BJ (cell line): ENCODE data around the gene DQX1. TPM values are rescaled to one million over a fixed set of nuclear protein-coding genes. Genes with fewer than 3 reads are reported as not detected.
"Not testable (repeated sequence)": the region's sequence is repeated elsewhere in the genome, so short reads cannot be mapped to it uniquely, and the experiment has no call there.

Experiments used
- CTCF ChIA-PET: fragments of 350-600 bp; formaldehyde crosslinking; extraction: SDS; loops from one replicate; lab custom pipeline; 2021; ENCODE audit warnings: antibody characterized with exemption, inconsistent platforms; lab: Yijun Ruan, JAX
- POLR2A ChIA-PET: fragments of 300-600 bp; sonication (Branson Sonifier 250); formaldehyde crosslinking; extraction: SDS; loops from one replicate; lab custom pipeline; 2021; ENCODE audit warnings: antibody characterized with exemption; lab: Charles Lee
- DNase-seq: peaks from one replicate; pipeline ENCODE4 v3.0.0-alpha.2; 2011; ENCODE audit warnings: low read depth
- H3K27me3 ChIP-seq: 2 replicates; pipeline ENCODE4 v1.6.0; 2011; ENCODE audit warnings: low read length; ENCODE audit not compliant: control insufficient read depth, insufficient read depth
- H3K36me3 ChIP-seq: 2 replicates; pipeline ENCODE4 v1.5.1; 2011; ENCODE audit warnings: low read length; ENCODE audit not compliant: control insufficient read depth, insufficient read depth
- H3K4me3 ChIP-seq: 2 replicates; pipeline ENCODE4 v1.5.1; 2011; ENCODE audit warnings: low read depth, mild to moderate bottlenecking, control low read depth, low read length
- polyA plus RNA-seq: library from polyadenylated mRNA; depleted of rRNA; stranded (reverse); fragments of >200 nt; gene quantifications from 2 replicates; pipeline ENCODE4 v1.2.3, GENCODE V29; 2011
- TF ChIP-seq, protein P1 (sequence below): IDR thresholded peaks from 2 replicates; pipeline ENCODE4 v1.5.1; 2011; ENCODE audit warnings: low read depth, mild to moderate bottlenecking, control low read depth, inconsistent platforms, low read length, moderate library complexity; ENCODE audit not compliant: insufficient read depth

The DQX1 gene
- polyA plus RNA-seq, 1 experiment = 0.12 TPM

DNA sequence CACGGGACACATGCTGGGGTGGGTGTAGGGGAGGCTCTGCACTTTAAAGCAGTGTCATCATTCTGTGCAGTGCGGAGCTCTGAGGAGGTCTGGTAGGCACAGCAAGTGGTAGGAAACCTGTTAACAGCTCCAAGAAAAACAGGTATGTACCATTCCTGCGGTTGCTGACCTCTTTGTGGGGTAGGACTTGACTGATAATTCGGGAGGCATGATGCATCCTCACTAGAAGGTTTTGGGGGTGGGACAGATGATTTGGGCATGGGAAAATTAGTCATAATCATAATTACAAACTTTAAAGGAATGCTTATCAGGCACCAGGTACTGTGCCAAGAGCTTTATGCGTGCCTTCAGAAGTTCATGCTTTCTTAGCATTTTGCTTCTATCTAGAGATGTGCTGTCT is 38.2 kb upstream of the DQX1 start:
- Histone ChIP-seq H3K27me3 (no peaks in the 10 kb centered on the region), H3K36me3 (no peaks in the 10 kb centered on the region), H3K4me3 (no peak overlapping the region)
- TF ChIP-seq, protein P1, sequence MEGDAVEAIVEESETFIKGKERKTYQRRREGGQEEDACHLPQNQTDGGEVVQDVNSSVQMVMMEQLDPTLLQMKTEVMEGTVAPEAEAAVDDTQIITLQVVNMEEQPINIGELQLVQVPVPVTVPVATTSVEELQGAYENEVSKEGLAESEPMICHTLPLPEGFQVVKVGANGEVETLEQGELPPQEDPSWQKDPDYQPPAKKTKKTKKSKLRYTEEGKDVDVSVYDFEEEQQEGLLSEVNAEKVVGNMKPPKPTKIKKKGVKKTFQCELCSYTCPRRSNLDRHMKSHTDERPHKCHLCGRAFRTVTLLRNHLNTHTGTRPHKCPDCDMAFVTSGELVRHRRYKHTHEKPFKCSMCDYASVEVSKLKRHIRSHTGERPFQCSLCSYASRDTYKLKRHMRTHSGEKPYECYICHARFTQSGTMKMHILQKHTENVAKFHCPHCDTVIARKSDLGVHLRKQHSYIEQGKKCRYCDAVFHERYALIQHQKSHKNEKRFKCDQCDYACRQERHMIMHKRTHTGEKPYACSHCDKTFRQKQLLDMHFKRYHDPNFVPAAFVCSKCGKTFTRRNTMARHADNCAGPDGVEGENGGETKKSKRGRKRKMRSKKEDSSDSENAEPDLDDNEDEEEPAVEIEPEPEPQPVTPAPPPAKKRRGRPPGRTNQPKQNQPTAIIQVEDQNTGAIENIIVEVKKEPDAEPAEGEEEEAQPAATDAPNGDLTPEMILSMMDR = no peak
- CTCF ChIA-PET = interaction anchor here (0.7 kb wide), 1 partner anchor 12 kb away, joined by 3 read pairs; no protein-coding TSS in a partner anchor
- POLR2A ChIA-PET = no interaction called here
- DNase-seq = no peak

DNA sequence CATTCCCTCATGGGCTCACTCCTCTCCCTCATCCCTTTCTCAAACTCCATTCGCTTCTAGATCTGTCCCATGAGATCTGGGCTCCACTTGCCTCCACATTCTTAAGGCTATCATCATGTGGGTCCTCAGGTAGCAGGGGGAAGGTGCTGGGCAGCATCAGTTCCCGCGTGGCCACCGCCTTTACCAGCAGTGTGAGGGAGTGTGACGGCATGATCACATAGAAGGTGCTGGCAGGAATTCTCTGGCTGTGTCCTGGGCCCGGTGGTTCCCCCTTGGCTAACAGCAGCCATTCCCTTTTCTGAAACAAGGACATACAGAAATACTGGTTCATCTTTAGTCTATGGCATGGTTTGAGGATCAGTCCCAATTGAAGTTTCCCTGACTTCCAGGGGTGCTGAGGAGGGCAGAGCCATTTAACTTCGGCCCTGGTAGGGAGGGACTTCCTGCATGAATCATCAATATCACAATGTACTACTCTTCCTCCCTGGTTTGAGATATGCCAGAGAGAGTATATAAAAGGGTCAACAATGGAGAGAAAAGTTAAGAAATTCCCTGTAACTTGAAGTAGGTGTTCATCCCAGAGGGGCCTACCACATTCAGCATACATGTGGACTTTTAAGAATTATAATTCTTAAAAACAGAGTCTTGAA is 36.2 kb upstream of the DQX1 start:
- no peaks in the 10 kb centered on the region for H3K36me3 ChIP-seq
- H3K4me3 ChIP-seq = no peak overlapping the region
- DNase-seq = no peak
- ChIA-PET CTCF (interaction anchor here (0.7 kb wide), 1 partner anchor 297 kb away, joined by 3 read pairs; no protein-coding TSS in a partner anchor), POLR2A (no interaction called here)
- TF ChIP-seq, protein P1 = no peak
- no peaks in the 10 kb centered on the region for H3K27me3 ChIP-seq

- POLR2A ChIA-PET, DNase-seq, H3K4me3 ChIP-seq, H3K27me3 ChIP-seq, CTCF ChIA-PET, H3K36me3 ChIP-seq: not testable (repeated sequence)
These were observed 35.0 kb upstream of the DQX1 start for GRCh38 chr2:74561022-74561421.

GRCh38 chr2:74560591-74560990 is 34.6 kb upstream of the DQX1 start:
- CTCF ChIA-PET = no interaction called here
- TF ChIP-seq, protein P1 = no peak
- POLR2A ChIA-PET = no interaction called here
- no peak for DNase-seq
- Histone ChIP-seq H3K36me3 (peaks cover 4% of the 10 kb centered on the region), H3K4me3 (no peak overlapping the region), H3K27me3 (no peaks in the 10 kb centered on the region)

DNA sequence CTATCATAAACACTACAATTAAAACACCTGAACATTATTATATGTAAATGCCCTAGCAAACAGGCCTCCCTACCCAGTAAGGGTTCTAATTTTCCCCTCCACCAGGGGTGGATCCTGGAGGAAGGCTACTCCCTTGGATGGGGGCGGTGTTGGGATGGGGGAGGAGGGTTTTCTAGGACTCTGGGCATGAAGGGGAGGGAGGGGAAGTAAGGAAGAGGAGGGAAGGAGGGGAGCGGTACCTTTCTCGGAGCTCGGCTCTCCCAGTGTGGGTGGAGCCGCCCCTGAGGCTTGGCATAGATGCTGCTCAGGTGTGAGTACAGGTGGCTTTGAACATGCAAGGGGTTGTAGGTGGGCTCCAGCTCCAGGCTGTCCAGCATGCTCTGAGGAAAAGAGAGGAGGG is 33.9 kb upstream of the DQX1 start:
- Histone ChIP-seq H3K36me3 (peaks cover 4% of the 10 kb centered on the region), H3K4me3 (no peak overlapping the region), H3K27me3 (no peaks in the 10 kb centered on the region)
- POLR2A ChIA-PET = no interaction called here
- CTCF ChIA-PET = interaction anchor here (0.6 kb wide), 1 partner anchor 15 kb away, joined by 3 read pairs; no protein-coding TSS in a partner anchor
- no peak for DNase-seq
- TF ChIP-seq, protein P1 = no peak
